PFSK-1 (cell line): Measurements from ENCODE around the gene NNAT.

ENCODE experiments used
- FOXP2 ChIP-seq: optimal IDR thresholded peaks from 2 replicates; pipeline ENCODE3; 2011; ENCODE audit warnings: borderline replicate concordance, control low read depth, inconsistent platforms; ENCODE audit not compliant: insufficient read depth; ENCODE audit errors: extremely low read length, extremely low read depth
- POLR2AphosphoS5 ChIP-seq: IDR thresholded peaks from 2 replicates; pipeline ENCODE4 v1.6.1; 2012; ENCODE audit warnings: low read depth, mild to moderate bottlenecking, control low read depth, low read length, moderate library complexity
- SIN3A ChIP-seq: IDR thresholded peaks from 2 replicates; pipeline ENCODE4 v1.6.1; 2012; ENCODE audit warnings: mild to moderate bottlenecking, low read length, moderate library complexity, borderline replicate concordance; ENCODE audit not compliant: insufficient read depth
- TAF1 ChIP-seq: IDR thresholded peaks from 2 replicates; pipeline ENCODE4 v1.6.1; 2012; ENCODE audit warnings: low read length, control low read depth, borderline replicate concordance; ENCODE audit not compliant: insufficient read depth
- TF ChIP-seq, protein P1 (sequence below), 2 experiments: IDR thresholded peaks; 2 replicates each; pipeline versions ENCODE4 v1.6.1 to v1.8.0; 2011 to 2012; ENCODE audit warnings: low read depth in 2 of 2, low read length in 2 of 2, control low read depth in 1 of 2, inconsistent platforms in 1 of 2, mild to moderate bottlenecking in 1 of 2, moderate library complexity in 1 of 2; ENCODE audit not compliant: insufficient read depth in 1 of 2

NNAT gene

DNA sequence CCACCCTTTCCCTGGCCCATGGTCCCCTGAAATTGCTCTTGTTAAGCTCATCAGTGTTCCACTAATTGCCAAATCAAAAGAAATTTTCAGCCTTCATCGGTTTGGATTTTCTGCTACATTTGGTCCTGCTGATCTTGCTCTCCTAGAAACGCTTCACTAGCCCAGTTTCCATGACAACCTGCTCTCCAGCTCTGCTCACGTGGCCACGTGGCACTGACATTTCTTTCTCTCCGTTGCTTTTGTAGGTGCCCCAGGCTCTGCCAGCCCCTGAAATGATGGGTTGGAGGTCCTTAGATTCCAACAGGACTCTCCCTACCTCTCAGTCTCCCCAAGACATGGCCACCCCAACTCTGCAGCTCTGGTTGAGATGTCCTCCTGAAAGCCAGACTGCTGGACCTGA, 45.8 kb upstream of the NNAT start:
- no peak for TF ChIP-seq FOXP2

- TF ChIP-seq POLR2AphosphoS5 (no peak), FOXP2 (no peak), TAF1 (no peak)
- TF ChIP-seq, protein P1, sequence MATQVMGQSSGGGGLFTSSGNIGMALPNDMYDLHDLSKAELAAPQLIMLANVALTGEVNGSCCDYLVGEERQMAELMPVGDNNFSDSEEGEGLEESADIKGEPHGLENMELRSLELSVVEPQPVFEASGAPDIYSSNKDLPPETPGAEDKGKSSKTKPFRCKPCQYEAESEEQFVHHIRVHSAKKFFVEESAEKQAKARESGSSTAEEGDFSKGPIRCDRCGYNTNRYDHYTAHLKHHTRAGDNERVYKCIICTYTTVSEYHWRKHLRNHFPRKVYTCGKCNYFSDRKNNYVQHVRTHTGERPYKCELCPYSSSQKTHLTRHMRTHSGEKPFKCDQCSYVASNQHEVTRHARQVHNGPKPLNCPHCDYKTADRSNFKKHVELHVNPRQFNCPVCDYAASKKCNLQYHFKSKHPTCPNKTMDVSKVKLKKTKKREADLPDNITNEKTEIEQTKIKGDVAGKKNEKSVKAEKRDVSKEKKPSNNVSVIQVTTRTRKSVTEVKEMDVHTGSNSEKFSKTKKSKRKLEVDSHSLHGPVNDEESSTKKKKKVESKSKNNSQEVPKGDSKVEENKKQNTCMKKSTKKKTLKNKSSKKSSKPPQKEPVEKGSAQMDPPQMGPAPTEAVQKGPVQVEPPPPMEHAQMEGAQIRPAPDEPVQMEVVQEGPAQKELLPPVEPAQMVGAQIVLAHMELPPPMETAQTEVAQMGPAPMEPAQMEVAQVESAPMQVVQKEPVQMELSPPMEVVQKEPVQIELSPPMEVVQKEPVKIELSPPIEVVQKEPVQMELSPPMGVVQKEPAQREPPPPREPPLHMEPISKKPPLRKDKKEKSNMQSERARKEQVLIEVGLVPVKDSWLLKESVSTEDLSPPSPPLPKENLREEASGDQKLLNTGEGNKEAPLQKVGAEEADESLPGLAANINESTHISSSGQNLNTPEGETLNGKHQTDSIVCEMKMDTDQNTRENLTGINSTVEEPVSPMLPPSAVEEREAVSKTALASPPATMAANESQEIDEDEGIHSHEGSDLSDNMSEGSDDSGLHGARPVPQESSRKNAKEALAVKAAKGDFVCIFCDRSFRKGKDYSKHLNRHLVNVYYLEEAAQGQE (IDR thresholded peaks at IDR 0.05; ENCODE audit: insufficient read depth in 1 of 2, low read depth in 2 of 2, low read length in 2 of 2) = no peak
Measured at GRCh38 chr20:37477041-37477440, 44.0 kb upstream of the NNAT start.

DNA sequence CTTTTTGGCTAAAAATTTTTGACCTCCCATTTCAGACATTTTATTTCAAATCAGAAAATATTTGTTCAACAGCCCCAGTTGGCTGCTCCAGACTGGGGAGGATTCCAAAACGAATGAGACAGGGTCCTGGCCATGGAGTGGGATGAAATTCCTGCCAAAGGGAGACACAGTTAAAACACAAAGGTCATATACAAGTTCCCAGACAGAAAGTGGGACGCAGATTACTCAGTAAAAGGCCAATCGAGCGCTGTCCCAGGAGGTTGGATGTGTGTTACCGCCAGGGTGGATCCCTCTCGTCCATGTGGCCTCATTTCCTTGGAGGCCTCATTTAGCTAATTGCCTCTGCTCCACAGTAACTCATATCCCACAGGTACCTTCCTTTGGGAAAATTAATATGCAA, 41.8 kb upstream of the NNAT start:
- TF ChIP-seq POLR2AphosphoS5 (no peak), FOXP2 (no peak), TAF1 (no peak), SIN3A (no peak)
- TF ChIP-seq, protein P1 (IDR thresholded peaks at IDR 0.05; ENCODE audit: insufficient read depth in 1 of 2, low read depth in 2 of 2, low read length in 2 of 2) = no peak

DNA sequence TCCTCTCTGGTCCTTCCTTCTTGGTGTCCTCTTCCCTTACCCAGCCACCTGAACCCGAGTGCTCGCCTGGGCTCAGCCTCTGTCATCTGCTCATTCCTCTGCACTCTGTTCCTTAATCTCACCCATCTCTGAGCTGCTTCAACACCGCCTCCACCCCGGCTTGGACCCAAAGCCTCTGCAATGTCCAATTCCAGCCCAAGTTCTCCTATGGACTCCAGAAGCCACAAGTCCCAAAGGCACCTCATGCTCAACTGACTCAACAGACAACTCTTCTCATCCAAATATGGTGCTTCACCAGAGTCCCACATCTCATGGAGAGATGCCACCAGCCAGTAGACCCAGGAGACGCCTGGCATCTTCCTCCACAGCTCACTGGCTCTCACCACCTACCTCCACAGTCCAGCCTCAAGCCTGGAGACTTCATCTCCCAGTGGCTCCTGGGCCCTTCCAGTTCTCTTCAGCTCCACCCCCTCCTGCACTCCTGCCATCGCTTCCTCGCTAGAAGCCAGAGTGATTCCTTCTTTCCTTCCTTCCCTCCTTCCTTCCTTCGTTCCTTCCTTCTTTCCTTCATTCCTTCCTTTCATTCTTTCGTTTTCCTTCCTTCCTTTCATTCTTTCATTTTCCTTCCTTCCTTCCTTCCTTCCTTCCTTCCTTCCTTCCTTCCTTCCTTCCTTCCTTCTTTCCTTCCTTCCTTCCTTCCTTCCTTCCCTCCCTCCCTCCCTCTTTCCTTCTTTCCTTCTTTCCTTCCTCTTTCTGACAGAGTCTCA, 40.9 kb upstream of the NNAT start:
- TF ChIP-seq FOXP2 (no peak), POLR2AphosphoS5 (no peak), TAF1 (no peak), SIN3A (no peak)
- TF ChIP-seq, protein P1 (IDR thresholded peaks at IDR 0.05; ENCODE audit: insufficient read depth in 1 of 2, low read depth in 2 of 2, low read length in 2 of 2) = no peak

- TF ChIP-seq SIN3A = no peak
- TF ChIP-seq TAF1 = no peak
- TF ChIP-seq, protein P1 (IDR thresholded peaks at IDR 0.05; ENCODE audit: insufficient read depth in 1 of 2, low read depth in 2 of 2, low read length in 2 of 2) = no peak
- TF ChIP-seq POLR2AphosphoS5 = no peak
- no peak for TF ChIP-seq FOXP2
Measured at GRCh38 chr20:37480919-37481318, 40.1 kb upstream of the NNAT start.
